GM12891 (cell line): ENCODE measurements around the gene OR6S1.

ENCODE experiments used
- PAX5 ChIP-seq: IDR thresholded peaks from 2 replicates; pipeline ENCODE4 v1.6.1; 2011; ENCODE audit warnings: low read length, moderate library complexity, mild to moderate bottlenecking; ENCODE audit not compliant: insufficient read depth, severe bottlenecking
- POLR2A ChIP-seq: IDR thresholded peaks from 2 replicates; pipeline ENCODE4 v1.6.1; 2011; ENCODE audit warnings: low read depth, low read length, control low read depth
- POLR2AphosphoS5 ChIP-seq: IDR thresholded peaks from 2 replicates; pipeline ENCODE4 v1.6.1; 2011; ENCODE audit warnings: low read depth, low read length, control low read depth
- SPI1 ChIP-seq: IDR thresholded peaks from 2 replicates; pipeline ENCODE4 v1.6.1; 2011; ENCODE audit warnings: low read depth, low read length, control low read depth
- TAF1 ChIP-seq: IDR thresholded peaks from 2 replicates; pipeline ENCODE4 v1.6.1; 2011; ENCODE audit warnings: low read depth, low read length, control low read depth

DNA sequence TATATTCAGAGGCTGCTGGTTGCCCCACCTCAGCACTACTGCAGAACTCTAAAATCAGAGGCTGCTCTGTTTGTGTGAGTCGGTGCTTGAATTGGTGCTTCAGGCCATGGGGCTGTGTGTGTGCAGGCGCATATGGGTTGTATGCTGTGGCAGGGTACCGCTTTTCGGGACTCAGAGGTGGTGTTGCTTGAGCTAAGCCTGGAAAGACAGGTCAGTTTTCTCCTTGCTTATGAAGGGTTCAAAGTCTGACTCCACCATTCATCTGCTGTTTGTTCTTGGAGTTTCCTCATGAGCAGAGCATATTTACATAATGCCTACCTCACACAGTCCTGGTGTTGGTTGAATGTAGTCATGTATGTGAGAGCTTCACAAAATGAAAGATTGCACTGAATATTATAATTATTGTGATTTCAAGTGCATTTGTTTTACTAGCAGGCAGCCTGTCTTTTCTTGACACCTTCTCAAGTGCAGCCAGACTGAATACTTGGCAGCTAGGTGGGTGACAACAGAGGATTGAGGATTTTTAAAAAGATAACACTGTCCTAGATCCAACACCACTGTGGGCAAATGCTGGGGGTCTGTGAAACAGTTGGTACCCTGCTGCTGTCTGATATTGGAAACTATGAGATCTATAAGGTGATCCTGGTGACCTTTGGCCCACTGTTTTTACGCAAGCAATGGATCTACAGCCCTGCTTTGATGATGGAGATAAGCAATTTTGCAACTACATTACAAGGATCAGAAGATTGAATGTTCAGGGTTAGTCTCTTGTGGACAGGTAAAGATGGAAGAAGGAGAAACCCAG lies 46.1 kb upstream of the OR6S1 start:
- TF ChIP-seq POLR2AphosphoS5 (no peak), POLR2A (no peak), TAF1 (no peak), SPI1 (no peak), PAX5 (no peak)
